Choroid plexus epithelial cell (primary cell): ENCODE data around the gene MRTO4.
"Not testable (repeated sequence)": the region's sequence is repeated elsewhere in the genome, so short reads cannot be mapped to it uniquely, and the experiment has no call there.

Experiments used
- DNase-seq: peaks from one replicate; pipeline ENCODE4 v3.0.0-alpha.2; 2010; ENCODE audit warnings: low read depth
- H3K4me3 ChIP-seq: 2 replicates; pipeline ENCODE4 v1.5.1; 2011; ENCODE audit warnings: low read depth, mild to moderate bottlenecking, control low read depth, low read length, moderate library complexity
- TF ChIP-seq, protein P1 (sequence below): conservative IDR thresholded peaks from 2 replicates; pipeline ENCODE4 v1.5.1; 2011; ENCODE audit warnings: low read depth, mild to moderate bottlenecking, control low read depth, inconsistent platforms, low read length, moderate library complexity

Gene MRTO4

GRCh38 chr1:19213580-19213979 lies 38.0 kb upstream of the MRTO4 start:
- TF ChIP-seq, protein P1, sequence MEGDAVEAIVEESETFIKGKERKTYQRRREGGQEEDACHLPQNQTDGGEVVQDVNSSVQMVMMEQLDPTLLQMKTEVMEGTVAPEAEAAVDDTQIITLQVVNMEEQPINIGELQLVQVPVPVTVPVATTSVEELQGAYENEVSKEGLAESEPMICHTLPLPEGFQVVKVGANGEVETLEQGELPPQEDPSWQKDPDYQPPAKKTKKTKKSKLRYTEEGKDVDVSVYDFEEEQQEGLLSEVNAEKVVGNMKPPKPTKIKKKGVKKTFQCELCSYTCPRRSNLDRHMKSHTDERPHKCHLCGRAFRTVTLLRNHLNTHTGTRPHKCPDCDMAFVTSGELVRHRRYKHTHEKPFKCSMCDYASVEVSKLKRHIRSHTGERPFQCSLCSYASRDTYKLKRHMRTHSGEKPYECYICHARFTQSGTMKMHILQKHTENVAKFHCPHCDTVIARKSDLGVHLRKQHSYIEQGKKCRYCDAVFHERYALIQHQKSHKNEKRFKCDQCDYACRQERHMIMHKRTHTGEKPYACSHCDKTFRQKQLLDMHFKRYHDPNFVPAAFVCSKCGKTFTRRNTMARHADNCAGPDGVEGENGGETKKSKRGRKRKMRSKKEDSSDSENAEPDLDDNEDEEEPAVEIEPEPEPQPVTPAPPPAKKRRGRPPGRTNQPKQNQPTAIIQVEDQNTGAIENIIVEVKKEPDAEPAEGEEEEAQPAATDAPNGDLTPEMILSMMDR: no peak
- no peak overlapping the region for H3K4me3 ChIP-seq
- DNase-seq: no peak

DNA sequence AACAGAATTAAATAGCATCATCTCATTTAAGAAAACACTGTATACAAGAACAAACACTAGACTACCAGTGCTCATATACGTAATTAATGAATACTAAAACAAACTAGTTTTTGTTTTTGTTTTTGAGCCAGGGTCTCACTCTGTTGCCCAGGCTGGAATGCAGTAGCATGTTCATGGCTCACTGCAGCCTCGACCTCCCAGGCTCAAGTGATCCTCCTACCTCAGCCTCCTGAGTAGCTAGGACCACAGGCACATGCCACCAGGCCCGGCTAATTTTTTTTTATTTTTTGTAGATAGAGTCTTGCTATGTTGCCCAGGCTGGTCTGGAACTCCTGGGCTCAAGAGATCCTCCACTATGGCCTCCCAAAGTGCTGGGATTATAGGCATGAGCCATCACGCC lies 35.0 kb upstream of the MRTO4 start:
- not testable (repeated sequence) for DNase-seq, H3K4me3 ChIP-seq

DNA sequence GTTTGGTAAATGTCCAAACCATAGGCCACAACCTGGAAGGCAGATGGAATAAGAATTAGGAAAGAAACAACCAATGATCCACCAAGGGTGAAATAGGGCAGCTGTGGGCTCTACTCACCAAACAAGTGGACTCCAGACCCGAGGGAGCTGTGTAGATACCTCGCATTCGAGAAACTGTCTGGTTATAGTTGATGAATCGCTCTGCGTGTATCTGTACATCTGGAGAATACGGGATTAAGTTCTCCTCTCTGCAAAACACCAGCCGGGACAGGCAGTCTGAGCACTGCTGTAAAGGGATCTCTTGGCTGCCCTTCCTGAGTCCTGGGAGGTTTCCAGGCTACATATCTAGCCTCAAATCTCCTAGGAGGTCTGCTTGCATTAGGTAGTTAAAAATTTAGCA lies 32.2 kb upstream of the MRTO4 start:
- H3K4me3 ChIP-seq: no peak overlapping the region
- DNase-seq: no peak
- TF ChIP-seq, protein P1: no peak

DNA sequence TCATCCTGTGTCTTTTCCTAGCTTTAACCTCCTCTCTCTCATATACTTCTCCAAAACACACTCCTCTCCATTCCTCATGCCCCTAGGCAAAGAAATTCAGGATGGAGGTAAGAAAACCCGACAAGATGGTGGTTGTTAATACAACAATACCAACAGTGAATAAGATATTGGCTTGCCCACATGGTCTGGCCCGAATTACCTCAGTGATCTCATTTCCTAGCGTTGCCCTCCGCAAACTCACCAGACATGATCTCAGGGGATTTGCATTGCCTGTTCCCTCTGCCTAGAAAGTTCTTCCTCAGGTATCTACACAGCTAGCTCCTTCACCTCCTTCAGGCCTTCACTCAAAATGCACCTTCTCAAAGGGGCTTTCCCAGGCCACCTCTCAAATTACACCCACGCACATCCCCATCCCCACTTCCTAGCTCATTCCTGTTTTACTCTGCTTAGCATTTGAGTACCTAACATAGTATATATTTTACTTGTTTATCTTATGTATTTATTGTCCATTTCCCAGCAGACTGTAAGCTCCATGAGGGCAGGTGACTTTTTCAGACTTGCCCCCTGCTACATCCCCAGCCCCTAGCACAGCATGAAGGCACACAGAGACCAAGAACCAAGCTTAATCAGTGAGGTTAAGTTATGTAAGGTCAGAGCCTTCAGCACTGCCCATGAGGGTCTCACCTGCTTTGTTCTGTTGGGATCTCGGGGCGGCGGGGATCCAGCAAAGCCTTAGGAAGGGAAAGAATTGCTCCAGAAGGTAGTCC lies 31.3 kb upstream of the MRTO4 start:
- H3K4me3 ChIP-seq: no peak overlapping the region
- DNase-seq: no peak
- TF ChIP-seq, protein P1: no peak

DNA sequence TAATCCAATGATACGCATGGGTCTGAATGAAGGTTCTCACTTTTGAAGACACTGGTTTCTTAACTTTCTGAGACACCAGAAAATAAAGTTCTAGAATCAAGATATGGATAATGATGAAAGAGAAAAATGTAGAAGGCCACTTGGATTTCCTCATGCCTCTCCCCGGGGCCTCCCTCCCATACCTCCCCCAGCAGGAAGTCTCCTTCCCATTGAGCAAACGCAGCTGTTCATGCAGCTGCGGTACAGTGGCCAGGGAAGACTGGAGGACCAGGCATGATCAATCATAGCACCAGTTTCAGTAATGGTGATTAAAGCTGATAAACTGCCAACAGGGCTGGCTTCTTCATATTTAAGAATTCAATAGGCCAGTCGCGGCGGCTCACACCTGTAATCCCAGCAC lies 30.6 kb upstream of the MRTO4 start:
- TF ChIP-seq, protein P1: no peak
- peak; percentile 84 for DNase-seq
- H3K4me3 ChIP-seq: no peak overlapping the region

GRCh38 chr1:19222573-19222972 lies 29.0 kb upstream of the MRTO4 start:
- TF ChIP-seq, protein P1: no peak
- no peak for DNase-seq

GRCh38 chr1:19222979-19223824 lies 28.4 kb upstream of the MRTO4 start:
- H3K4me3 ChIP-seq: no peak overlapping the region
- TF ChIP-seq, protein P1: no peak
- DNase-seq: peak; percentile 15

More at GRCh38 chr1:19222573-19222972, 29.0 kb upstream of the MRTO4 start:
- H3K4me3 ChIP-seq: no peak overlapping the region
